ENCODE measurements around the gene TMED10.
"Not testable (repeated sequence)": the region's sequence is repeated elsewhere in the genome, so short reads cannot be mapped to it uniquely, and the experiment has no call there.

The TMED10 gene

DNA sequence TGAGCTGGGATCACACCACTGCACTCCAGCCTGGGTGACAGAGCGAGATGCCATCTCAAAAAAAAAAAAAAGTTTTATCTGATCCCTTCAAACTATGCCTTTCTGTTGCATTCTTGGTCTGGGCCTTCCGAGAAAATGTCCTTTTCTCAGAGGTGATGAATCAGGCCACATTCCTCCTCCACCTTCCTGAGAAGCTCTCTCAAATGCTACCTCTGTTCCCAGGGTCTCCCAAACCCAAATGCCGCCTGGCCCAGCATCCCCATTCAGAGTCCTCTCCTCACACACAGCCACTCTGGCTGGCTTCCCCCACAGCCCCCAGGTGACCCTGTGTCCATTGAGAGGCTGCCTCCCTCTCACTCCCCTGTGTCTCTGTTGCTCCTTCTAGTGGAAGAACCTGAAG, 19.7 kb upstream of the TMED10 start:
- DNase-seq (ENCODE audit: low spot score) (no peak), FAIRE-seq (no peak)

DNA sequence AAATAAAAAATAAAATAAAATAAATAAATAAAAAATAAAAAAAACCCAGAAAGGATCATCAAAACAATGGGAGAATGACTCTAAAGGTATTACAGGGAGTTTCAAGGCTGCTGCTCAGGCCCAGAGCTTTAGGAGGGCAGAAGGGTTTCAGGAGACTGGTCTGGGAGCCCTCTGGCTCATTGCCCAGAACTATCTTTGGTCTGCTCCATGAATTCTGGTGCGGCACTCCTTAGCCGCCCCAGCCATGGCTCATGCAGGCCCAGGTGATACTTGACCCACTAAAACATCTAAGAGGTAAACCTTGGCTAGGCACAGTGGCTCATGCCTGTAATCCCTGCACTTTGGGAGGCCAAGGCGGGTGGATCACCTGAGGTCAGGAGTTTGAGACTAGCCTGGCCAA, 14.7 kb upstream of the TMED10 start:
- FAIRE-seq, result no peak
- DNase-seq (ENCODE audit: low spot score), result no peak

DNA sequence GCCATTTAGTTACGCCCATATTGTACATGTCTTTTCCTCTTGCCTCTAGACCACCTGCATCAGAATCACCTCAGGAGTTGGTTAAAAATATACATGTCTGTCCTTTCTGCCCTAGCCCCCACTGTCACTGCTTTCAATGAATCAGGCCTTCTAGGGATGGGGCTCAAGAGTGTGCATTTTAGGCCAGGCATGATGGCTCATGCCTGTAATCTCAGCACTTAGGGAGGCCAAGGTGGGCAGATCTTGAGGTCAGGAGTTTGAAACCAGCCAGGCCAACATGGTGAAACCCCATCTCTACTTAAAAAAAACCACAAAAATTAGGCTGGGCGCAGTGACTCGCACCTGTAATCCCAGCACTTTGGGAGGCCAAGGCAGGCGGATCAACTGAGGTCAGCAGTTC, 13.6 kb upstream of the TMED10 start:
- FAIRE-seq (no peak), DNase-seq (ENCODE audit: low spot score) (no peak)

DNA sequence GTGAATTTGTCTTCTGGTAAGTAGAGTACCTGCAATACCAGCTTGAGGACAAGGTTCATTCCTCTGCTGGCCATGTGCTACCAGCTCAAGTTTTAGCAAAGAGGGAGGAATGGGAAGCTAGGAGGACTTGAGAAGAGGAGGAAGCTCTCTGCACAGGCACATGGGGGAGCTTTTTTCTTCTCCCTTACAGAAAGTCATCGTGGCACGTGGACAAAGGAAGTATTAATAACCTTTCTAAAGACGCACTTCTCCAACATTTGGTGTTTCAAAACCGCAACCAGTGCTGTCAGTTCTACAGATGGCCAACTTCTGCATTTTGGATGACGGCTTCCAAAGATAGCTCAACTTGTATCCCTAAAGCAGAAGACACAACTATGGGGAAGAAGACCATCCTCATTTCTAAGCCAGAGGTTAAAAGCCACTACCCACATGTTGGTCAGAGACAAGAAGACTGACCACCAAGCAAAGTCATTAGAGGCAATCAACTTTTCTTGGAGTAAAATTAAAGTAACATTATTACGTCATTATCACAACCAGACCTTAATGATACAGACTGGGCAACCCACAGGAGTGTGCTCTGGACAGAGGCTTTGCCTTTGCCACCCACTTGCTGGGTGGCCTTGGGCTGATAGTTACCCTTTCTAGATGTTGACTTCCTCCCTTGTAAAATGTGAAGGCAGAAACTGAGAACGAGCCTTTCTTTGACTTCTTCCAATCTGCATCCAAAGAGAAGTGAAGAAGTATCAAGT, 12.3 kb upstream of the TMED10 start:
- FAIRE-seq (no peak), DNase-seq (ENCODE audit: low spot score) (no peak)

DNA sequence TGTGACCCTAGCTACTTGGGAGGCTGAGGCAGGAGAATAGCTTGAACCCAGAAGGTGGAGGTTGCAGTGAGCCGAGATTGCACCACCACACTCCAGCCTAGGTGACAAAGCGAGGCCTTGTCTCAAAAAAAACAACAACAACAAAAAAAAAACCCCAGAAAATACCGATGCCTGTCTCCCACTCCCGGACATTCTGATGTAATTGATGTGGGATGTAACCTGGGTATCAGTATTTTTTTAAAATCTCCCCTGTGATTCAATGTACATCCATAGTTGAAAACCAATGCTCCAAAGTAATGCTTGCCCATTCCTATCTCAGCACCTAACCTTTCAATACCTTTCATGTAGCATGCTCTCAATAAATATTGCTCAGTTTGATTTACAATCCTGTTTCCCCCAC, 11.7 kb upstream of the TMED10 start:
- FAIRE-seq (no peak), DNase-seq (ENCODE audit: low spot score) (no peak)

DNA sequence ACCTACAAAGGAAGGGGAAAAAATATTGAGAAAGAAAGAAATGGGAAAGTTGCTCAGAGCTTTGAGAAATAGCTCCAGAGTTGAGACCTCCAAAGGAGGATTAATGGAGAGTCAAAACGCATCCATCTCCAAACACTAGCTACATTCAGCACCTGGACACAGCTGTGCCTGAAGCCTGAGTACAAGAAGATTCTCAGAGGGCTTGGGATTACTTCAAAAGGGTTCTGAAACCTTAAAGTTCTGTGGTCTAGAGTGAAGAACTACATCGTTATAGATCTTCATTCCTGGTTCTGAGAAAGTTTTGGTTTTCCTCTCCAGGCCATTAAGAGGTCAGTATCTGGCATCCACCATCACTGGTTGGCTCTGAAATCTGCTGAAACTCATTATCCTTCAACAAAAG, 10.5 kb upstream of the TMED10 start:
- no peak for DNase-seq (ENCODE audit: low spot score)
- FAIRE-seq, result no peak

DNA sequence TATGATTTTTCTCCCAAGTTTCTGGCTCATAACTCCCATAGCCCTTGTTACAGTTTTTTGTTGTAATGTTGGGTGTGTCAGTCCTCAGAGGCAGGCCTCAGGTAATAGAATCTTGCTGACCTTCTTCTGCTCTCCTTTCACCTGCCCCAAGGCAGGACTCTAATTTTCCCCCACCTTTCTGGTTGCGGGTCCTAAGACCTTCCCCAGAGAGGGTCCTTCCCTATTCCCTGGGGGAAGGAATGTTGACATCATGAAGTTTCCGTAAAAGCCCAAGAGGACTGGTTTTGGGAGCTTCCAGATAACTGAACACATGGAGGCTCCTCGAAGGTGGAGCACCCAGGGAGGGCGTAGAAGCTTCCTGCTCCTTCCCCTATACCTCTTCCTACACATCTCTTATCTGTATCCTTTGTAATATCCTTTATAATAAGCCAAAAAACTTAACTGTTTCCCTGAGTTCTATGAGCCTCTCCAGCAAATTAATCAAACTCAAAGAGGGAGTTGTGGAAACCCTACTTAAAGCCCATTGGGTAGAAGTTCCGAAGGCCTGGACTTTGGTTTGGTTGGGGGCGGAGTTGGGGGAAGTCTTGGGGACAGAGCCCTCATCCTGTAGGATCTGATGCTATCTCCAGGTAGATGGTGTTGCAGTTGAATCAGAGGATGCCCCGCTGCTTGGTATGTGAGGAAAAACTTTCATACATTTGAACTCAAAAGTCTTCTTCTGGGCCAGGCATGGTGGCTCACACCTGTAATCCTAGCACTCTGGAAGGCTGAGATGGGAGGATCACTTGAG, 9.0 kb upstream of the TMED10 start:
- no peak for FAIRE-seq
- no peak for DNase-seq (ENCODE audit: low spot score)

DNA sequence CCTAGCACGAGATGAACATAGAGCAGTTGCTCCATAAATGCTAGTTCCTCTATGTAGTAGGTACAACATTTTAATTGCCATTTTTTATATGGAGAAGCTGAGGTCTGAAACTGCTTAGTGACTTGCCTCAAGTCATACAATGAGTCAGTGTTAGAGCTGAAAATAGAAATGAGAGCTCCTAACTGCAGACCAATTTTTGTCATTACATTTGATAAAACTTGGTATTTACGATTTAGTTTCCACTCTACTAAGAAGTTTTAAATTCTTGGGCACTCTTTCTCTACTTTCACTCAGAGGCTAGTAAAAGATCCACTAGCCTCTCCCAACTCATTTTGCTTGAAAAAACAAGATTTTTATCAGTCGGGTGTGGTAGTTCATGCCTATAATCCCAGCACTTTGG, 8.1 kb upstream of the TMED10 start:
- no peak for DNase-seq (ENCODE audit: low spot score)
- no peak for FAIRE-seq

DNA sequence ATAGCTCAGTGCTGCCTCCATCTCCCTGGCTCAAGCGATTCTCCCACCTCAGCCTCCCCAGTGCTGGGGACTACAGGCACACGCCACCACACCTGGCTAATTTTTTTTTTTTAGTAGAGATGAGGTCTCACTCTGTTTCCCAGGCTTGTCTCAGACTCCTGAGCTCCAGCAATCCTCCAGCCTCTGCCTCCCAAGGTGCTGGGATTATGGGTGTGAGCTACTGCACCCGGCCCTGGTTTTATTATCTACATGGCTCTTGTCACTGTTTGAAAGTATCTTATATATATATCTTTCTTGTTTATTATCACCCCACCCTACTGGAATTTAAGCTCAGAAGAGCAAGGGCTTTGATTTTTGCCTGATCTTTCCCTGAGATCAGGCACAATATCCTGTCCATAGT, 7.6 kb upstream of the TMED10 start:
- no peak for FAIRE-seq
- DNase-seq (ENCODE audit: low spot score), result no peak

DNA sequence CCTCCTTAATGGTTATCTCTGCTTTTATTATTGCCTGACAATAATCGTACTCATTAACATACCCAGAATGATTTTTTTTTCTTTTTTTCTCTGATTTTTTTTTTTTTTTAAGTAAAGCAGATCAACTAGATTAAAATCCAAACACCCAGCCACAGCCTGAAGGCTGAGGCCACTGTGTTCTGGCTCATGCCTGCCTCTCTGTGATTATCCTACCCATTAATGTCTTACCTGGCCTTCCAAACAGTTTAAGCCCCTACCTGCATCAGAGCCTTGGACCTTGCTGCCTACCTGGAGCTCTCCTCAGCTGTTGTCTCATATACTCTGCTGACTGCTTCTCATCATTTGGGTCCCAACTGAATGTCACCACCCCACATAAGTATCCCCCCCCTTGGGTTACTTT, 6.8 kb upstream of the TMED10 start:
- DNase-seq (ENCODE audit: low spot score) (no peak), FAIRE-seq (no peak)

DNA sequence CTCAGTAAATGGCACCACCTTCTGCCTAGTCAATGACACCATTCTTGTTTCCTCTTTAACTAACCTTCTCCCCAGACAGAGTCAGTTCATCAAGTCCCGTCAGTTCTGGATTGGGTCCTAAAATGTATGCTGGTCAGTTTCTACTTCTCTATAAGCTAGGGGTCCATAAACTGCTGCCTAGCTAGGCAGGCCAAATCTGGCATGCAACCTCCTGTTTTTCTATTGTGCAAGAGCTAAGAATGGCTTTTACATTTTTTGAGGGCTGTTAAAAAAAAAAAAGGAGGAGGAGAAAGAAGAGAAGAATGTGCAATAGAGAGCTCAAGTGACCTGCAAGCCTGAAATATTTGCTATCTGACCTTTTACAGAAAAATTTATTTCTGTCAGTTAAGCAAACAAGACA, 6.4 kb upstream of the TMED10 start:
- no peak for DNase-seq (ENCODE audit: low spot score)
- FAIRE-seq, result no peak

DNA sequence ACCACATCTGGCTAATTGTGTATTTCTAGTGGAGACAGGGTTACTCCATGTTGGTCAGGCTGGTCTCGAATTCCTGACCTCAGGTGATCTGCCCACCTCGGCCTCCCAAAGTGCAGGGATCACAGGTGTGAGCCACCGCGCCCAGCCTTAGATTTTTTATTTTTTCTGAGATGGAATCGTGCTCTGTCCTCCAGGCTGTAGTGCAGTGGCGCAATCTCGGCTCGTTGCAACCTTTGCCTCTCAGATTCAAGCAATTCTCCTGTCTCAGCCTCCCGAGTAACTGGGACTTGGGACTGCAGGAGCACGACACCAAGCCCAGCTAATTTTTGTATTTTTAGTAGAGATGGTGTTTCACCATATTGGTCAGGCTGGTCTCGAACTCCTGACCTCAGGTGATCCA, 5.8 kb upstream of the TMED10 start:
- FAIRE-seq; DNase-seq (ENCODE audit: low spot score): not testable (repeated sequence)

DNA sequence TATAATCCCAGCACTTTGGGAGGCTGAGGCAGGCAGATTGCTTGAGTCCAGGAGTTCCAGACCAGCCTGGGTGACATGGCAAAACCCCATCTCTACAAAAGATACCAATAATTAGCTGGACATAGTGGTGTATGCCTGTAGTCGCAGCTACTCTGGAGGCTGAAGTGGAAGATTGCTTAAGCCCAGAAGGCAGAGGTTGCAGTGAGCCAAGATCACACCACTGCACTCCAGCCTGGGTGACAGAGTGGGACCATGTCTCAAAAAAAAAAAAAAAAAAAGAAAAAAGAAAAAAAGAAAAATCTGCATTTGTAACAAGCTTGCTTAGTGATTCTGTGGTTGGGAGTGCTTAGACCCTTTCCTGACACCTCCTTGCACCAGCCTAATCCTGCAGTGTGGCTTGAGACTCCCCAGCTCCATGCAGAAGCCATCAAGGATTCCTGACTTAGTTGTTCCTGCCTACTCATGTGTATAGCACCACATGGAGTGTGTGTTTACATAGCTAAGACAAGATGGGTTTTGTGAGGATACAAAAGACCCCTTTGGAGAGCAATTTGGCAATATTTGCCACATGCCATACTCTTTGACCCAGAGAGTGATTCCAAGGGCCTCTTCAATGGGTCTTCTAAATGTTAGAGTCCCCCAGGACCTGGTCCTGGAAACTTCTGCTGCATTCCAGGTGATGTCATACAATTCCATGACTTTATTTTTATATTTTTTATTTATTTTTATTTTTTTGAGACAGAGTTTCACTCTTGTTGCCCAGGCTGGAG, 5.1 kb upstream of the TMED10 start:
- DNase-seq (ENCODE audit: low spot score) (no peak), FAIRE-seq (no peak)

DNA sequence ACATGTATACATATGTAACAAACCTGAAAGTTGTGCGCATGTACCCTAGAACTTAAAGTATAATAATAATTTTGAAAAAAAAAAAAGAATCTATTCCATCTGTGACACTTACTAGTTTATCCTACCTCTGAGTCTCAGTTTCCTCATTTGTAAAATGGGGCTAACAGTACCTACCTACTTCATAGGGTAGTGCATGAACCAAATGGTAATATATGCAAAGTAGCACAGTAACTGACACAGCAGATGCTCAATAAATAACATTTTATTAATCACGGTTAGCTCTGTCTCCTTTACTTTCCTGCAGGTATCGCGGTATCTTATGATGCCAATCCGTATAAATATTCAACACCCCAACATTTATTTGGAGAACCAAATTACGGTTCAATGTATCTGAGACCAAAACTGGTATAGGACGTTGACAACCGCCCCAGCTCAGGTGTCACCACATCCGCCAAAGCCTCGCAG, 703 bp downstream of the TMED10 start:
- DNase-seq (ENCODE audit: low spot score) (no peak), FAIRE-seq (no peak)

DNA sequence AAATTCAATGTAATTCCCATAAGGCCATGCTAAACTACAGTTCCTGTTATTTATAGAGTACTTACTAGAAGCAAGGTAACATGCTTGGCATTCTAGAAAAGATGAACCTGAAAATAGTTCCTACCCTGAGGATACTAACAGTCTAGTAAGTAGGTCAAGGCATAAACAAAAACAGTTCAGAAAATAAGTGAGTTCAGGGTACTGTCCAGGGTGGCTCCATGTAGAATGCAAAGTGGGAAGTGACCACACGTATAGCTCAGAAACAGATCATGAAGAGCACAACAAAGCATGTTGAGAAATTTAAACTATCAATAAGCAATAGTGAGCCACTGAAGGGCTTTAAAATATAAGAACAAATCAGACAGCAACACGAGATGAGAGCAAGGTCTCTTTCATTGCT, 2.3 kb downstream of the TMED10 start:
- FAIRE-seq (no peak), DNase-seq (ENCODE audit: low spot score) (no peak)

DNA sequence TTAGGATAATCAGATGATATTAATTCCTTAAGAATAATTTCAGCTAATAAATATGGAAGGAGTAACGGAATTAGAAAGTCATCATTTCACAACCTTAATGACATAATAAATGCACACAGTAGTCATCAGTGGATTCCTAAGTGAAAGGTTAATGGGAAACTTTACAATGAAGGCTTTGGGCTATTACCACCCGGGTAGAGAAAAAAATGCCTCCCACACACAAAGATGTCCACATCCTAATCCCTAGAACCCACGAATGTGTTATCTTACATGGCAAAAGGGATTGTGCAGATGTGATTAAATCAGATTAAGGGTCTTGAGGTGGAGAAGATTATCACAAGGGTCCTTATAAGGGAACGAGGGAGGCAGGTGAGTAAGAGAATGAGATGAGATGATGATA, 5.6 kb downstream of the TMED10 start:
- no peak for DNase-seq (ENCODE audit: low spot score)
- no peak for FAIRE-seq

DNA sequence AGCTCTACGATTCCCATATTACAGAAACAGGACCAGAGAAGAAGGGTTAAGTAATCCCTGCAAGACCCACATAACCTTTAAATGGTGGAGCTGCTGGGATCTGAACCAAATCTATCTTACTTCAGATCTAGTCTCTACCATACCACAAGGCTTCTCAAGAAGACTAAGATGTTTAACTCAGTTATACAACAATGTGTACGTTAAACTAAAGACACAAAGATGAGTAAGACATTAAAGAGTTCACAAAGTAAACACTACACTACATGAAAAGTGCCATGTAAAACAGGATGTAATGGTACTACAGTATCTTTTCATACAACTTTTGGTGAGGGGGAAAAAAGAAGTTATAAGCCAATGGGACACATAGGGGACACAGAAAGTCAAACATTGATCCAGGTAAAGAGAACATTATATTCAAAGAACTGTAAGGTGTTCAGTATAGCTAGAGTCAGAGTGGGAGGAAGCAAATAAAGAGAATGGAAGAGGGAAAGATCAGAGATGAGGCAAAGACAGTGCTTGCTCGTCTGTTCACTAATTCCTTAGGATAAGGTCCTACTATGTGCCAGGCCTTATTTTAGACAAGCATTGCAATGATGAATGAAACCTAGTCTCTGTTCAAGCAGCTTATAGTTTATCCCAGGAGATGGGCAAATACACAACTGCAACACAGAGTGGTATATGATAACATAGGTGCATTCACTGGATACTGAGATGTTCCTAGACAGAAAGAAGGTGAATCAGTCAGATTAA, 7.7 kb downstream of the TMED10 start:
- no peak for FAIRE-seq
- DNase-seq (ENCODE audit: low spot score), result no peak

DNA sequence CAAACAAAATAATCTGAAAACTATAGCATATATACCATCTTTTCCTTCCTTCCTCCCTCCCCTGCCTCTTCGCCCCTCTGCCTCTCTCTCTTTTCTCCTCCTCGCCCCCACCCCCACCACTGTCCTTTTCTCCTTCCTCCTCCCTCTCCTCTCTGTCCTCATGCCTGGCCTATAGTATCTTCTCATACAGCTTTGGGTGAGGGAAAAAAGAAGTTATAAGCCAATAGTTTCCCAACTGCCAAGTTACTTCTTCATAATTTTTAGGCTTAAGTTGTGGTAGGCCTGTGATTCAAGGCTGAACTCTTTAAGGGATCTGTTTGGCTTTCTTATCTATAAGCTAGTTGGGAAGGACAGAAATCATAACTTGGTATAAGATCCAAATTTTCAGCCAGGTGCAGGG, 9.1 kb downstream of the TMED10 start:
- DNase-seq (ENCODE audit: low spot score) (no peak), FAIRE-seq (no peak)

DNA sequence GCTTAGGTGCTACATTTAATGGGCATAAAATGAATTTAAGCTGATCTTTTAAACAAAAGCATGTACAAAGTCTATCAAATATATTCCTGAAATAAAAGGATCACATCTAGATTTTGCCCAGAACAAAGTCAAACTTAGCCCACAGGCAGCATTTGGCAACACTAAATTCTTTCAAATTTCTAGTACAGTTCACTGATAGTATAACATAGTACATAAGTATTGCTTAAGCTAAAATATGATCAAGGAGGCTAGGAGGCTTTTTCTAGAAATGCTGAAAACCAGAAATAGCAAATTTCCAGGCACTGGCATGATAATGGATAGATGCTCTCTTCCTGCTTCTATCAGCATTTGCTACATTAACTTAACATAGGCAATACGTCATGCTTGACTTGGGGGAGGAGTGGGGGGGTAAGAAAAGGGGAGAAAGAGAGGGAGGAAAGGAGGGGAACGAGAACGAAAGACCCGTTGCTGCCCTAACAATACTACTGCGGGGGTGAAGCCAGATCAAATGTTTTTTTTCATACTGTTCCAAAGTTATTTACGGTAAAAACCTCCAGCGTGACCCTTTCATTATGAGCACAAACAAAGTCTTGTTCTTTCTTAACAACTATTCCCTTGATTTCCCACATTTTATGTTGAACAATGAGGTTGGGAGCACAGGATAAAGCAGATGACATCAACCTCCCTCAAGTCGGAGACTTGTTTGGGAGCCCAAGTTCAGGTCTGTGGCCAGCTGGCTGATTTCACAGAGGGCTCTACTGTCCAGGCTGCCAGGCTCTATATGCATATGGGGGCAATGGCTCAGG, 10.6 kb downstream of the TMED10 start:
- FAIRE-seq (no peak), DNase-seq (ENCODE audit: low spot score) (no peak)

DNA sequence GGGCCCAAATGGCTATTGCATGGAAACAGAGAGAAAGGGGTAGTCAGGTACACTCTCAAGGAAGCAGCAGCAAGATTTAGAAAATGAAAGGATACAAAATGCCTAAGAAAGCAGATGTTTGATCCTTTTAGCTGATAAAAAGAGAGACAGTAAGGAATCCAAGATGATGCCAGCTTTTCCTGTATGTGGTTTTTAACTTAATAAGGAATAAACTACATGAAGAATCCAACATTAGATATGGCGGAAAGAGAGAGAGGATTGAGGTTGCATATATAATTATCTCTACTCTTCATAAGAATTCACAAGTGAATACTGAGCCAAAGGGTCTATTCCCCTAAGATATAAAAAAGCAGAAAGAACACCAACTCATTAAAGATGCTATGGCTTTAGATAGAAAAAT, 11.6 kb downstream of the TMED10 start:
- no peak for FAIRE-seq

DNA sequence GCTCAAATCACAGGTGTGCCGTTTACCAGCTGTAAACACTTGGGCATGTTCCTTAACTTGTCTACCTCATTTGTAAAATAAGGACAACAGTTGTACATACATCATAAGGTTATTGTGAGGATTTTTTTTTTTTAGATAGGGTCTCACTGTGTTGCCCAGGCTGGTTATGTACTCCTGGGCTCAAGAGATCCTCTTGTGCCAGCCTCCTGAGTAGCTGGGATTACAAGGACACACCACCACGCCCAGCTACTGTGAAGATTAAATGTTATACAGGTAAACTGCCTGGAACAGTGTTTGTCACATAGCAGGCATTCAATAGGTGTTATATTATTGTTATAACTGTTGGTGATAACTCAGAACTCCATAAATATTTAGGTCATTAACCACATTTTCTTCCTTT, 12.7 kb downstream of the TMED10 start:
- DNase-seq (ENCODE audit: low spot score) (no peak), FAIRE-seq (no peak)

More for the DNA sequence above, 11.6 kb downstream of the TMED10 start:
- no peak for DNase-seq (ENCODE audit: low spot score)
